C4-2B (cell line): ENCODE results near the gene IL7R.

ENCODE experiments used
- ZFX ChIP-seq: fragments of 450-650 bp; IDR thresholded peaks from 2 replicates; pipeline ENCODE4 v1.6.1; 2017
- TF ChIP-seq, protein P1 (sequence below): fragments of 450-650 bp; conservative IDR thresholded peaks from 2 replicates; pipeline ENCODE4 v1.5.1; 2017; ENCODE audit warnings: mild to moderate bottlenecking

DNA sequence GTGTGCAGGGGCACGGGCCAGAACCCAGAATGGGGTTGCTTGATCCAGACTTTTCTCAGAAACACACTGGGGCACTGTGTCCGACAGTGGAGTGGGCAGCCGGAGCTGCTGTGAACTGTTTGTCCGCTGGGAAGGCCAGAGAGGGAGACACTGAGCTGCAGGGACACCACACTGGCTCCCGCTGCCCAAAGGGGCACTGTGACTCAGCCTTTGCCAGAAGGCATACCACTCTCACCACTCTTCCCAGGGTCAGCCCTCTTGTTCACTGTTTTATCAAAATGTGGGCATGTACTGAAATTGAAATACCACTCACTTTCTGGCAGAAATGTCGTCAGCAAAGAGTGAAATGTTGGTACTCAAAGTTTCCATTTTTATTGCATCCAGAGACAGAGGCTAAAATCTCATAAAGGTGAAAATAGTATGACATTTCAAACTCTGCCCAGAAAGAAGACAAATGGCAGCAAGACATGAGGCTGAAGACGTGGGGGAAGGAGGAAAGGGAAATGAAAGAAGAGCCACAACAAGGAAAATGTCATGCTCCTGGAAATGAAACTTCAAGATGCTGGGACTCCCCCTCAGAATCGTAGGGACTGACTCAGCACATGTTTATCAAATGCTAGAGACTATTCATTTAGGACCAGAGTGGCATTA lies 4.5 kb upstream of the IL7R start:
- TF ChIP-seq, protein P1, sequence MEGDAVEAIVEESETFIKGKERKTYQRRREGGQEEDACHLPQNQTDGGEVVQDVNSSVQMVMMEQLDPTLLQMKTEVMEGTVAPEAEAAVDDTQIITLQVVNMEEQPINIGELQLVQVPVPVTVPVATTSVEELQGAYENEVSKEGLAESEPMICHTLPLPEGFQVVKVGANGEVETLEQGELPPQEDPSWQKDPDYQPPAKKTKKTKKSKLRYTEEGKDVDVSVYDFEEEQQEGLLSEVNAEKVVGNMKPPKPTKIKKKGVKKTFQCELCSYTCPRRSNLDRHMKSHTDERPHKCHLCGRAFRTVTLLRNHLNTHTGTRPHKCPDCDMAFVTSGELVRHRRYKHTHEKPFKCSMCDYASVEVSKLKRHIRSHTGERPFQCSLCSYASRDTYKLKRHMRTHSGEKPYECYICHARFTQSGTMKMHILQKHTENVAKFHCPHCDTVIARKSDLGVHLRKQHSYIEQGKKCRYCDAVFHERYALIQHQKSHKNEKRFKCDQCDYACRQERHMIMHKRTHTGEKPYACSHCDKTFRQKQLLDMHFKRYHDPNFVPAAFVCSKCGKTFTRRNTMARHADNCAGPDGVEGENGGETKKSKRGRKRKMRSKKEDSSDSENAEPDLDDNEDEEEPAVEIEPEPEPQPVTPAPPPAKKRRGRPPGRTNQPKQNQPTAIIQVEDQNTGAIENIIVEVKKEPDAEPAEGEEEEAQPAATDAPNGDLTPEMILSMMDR: no peak
- TF ChIP-seq ZFX: no peak
